DND-41 (cell line): ENCODE data around the gene FIG4.

Source experiments
- CTCF ChIP-seq: IDR thresholded peaks from 2 replicates; pipeline ENCODE4 v1.5.1; 2012; ENCODE audit warnings: borderline replicate concordance, low read length, moderate library complexity, mild to moderate bottlenecking; ENCODE audit not compliant: poor library complexity, severe bottlenecking; ENCODE audit errors: extremely low read depth
- EZH2 ChIP-seq: IDR thresholded peaks from 3 replicates; pipeline ENCODE4 v1.6.1; 2012; ENCODE audit warnings: borderline replicate concordance, low read depth, mild to moderate bottlenecking, moderate library complexity, low read length, inconsistent platforms; ENCODE audit not compliant: severe bottlenecking

- TF ChIP-seq CTCF (no peak), EZH2 (no peak)
These were observed 182.0 kb downstream of the FIG4 start for GRCh38 chr6:109872968-109873545.
